GM12878 (cell line): ENCODE measurements around the gene TEPSIN. TPM values are rescaled to one million over a fixed set of nuclear protein-coding genes. Genes with fewer than 3 reads are reported as not detected.
A peak's percentile ranks its signal among the peaks of the same experiment; 100 is the strongest.

Experiments used
- BMI1 ChIP-seq: fragments of 450-650 bp; IDR thresholded peaks from 2 replicates; pipeline ENCODE4 v1.6.1; 2016; ENCODE audit warnings: mild to moderate bottlenecking, moderate library complexity, borderline replicate concordance
- BRCA1 ChIP-seq: IDR thresholded peaks from 2 replicates; pipeline ENCODE4 v1.6.1; 2011; ENCODE audit warnings: low read depth, low read length, improper control_type of control experiment
- CHD2 ChIP-seq: IDR thresholded peaks from 2 replicates; pipeline ENCODE4 v1.6.1; 2011; ENCODE audit warnings: low read depth, low read length, improper control_type of control experiment, borderline replicate concordance
- CREM ChIP-seq: IDR thresholded peaks from 2 replicates; pipeline ENCODE4 v1.6.1; 2014; ENCODE audit warnings: antibody characterized with exemption, low read depth
- EGR1 ChIP-seq, 2 experiments: IDR thresholded peaks; 1 replicate in 1 of 2; 2 replicates in 1 of 2; pipeline ENCODE4 v1.6.1; 2011 to 2012; ENCODE audit warnings: low read depth in 2 of 2, low read length in 2 of 2, borderline replicate concordance in 1 of 2, mild to moderate bottlenecking in 1 of 2, moderate library complexity in 1 of 2
- ELK1 ChIP-seq: IDR thresholded peaks from 2 replicates; pipeline ENCODE4 v1.6.1; 2012; ENCODE audit warnings: low read depth, low read length, improper control_type of control experiment
- HDAC6 ChIP-seq: fragments of 200-600 bp; sonication (generic); IDR thresholded peaks from one replicate; pipeline ENCODE4 v1.8.0; 2017; ENCODE audit warnings: antibody characterized with exemption; ENCODE audit not compliant: unreplicated experiment
- KAT2A ChIP-seq: conservative IDR thresholded peaks from 2 replicates; pipeline ENCODE4 v1.6.1; 2011; ENCODE audit warnings: low read depth, low read length; ENCODE audit not compliant: control insufficient read depth
- LARP7 ChIP-seq: fragments of 450-650 bp; IDR thresholded peaks from 2 replicates; pipeline ENCODE4 v1.6.1; 2017; ENCODE audit warnings: mild to moderate bottlenecking
- MXI1 ChIP-seq: fragments of 150-350 bp; IDR thresholded peaks from 2 replicates; pipeline ENCODE4 v1.6.1; 2011; ENCODE audit warnings: low read depth, mild to moderate bottlenecking, inconsistent platforms, low read length, improper control_type of control experiment
- RUNX3 ChIP-seq: IDR thresholded peaks from 2 replicates; pipeline ENCODE4 v1.6.1; 2012; ENCODE audit warnings: low read length, inconsistent platforms
- SIX5 ChIP-seq: IDR thresholded peaks from 2 replicates; pipeline ENCODE4 v1.6.1; 2011; ENCODE audit warnings: mild to moderate bottlenecking, low read depth, low read length, moderate library complexity; ENCODE audit not compliant: severe bottlenecking
- ZBTB11 ChIP-seq: fragments of 450-650 bp; formaldehyde crosslinking; IDR thresholded peaks from 2 replicates; pipeline ENCODE4 v1.5.0; 2022; ENCODE audit warnings: mild to moderate bottlenecking, missing genetic modification characterization
- ZBTB33 ChIP-seq: fragments of 450-650 bp; IDR thresholded peaks from 2 replicates; pipeline ENCODE4 v1.6.1; 2017; ENCODE audit warnings: mild to moderate bottlenecking
- ZBTB40 ChIP-seq: fragments of 450-650 bp; IDR thresholded peaks from 2 replicates; pipeline ENCODE4 v1.6.1; 2016; ENCODE audit warnings: mild to moderate bottlenecking, moderate library complexity, borderline replicate concordance
- polyA plus RNA-seq, 11 experiments: library from polyadenylated mRNA; depleted of rRNA in 4 of 11; unstranded in 6 of 11; stranded (reverse) in 5 of 11; fragments of >200 nt; fragmentation: Nextera tagmentation in 4 of 11; fragmentation: Illumina TruSeq in 1 of 11; extraction: Ambion mirVana in 4 of 11; extraction: Trizol in 1 of 11; gene quantifications; 1 replicate in 1 of 11; 2 replicates in 10 of 11; pipeline versions ENCODE4 v1.2.1 to v1.2.3, GENCODE V29; 2011 to 2016; ENCODE audit warnings: inconsistent platforms in 2 of 11, missing spikeins in 2 of 11, low read depth in 1 of 11
- total RNA-seq, 4 experiments: library from RNA; depleted of rRNA in 3 of 4; stranded (reverse); fragments of >200 nt in 3 of 4; fragmentation: Illumina TruSeq in 1 of 4; extraction: Trizol in 1 of 4; gene quantifications; 2 replicates each; pipeline versions ENCODE4 v1.2.1 to v1.2.3, GENCODE V29; 2013 to 2021
- TF ChIP-seq, protein P1 (sequence below): IDR thresholded peaks from 2 replicates; pipeline ENCODE4 v1.6.1; 2011; ENCODE audit warnings: borderline replicate concordance, low read depth, mild to moderate bottlenecking, moderate library complexity, low read length; ENCODE audit not compliant: insufficient read depth, poor library complexity, severe bottlenecking

TEPSIN gene
- total and polyA plus RNA-seq, 10 of the 15 experiments (the other 5 are each of a cell fraction or from before 2014, with no cell fraction given) = 0.87 to 36.7 (median 5.3) TPM

GRCh38 chr17:81245024-81245664, 6.3 kb upstream of the TEPSIN start (continued):
- TF ChIP-seq ZBTB33 (no peak), BMI1 (no peak), MXI1 (no peak), CHD2 (no peak), EGR1 (IDR thresholded peaks at IDR 0.05; ENCODE audit: borderline replicate concordance in 1 of 2, low read depth in 2 of 2, low read length in 2 of 2) (no peak), KAT2A (no peak), ELK1 (no peak), LARP7 (no peak), RUNX3 (peak; percentile 90), CREM (peak; percentile 64; the same call in 1 of the 2 replicates), ZBTB11 (CRISPR knock-in tag) (no peak), SIX5 (no peak), ZBTB40 (no peak), BRCA1 (no peak), HDAC6 (no peak)
- TF ChIP-seq, protein P1, sequence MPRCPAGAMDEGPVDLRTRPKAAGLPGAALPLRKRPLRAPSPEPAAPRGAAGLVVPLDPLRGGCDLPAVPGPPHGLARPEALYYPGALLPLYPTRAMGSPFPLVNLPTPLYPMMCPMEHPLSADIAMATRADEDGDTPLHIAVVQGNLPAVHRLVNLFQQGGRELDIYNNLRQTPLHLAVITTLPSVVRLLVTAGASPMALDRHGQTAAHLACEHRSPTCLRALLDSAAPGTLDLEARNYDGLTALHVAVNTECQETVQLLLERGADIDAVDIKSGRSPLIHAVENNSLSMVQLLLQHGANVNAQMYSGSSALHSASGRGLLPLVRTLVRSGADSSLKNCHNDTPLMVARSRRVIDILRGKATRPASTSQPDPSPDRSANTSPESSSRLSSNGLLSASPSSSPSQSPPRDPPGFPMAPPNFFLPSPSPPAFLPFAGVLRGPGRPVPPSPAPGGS = peak; percentile 88
